GM12891 (cell line): ENCODE data around the gene OR56A4.

ENCODE experiments used
- PAX5 ChIP-seq: IDR thresholded peaks from 2 replicates; pipeline ENCODE4 v1.6.1; 2011; ENCODE audit warnings: low read length, moderate library complexity, mild to moderate bottlenecking; ENCODE audit not compliant: insufficient read depth, severe bottlenecking
- POLR2A ChIP-seq: IDR thresholded peaks from 2 replicates; pipeline ENCODE4 v1.6.1; 2011; ENCODE audit warnings: low read depth, low read length, control low read depth
- POLR2AphosphoS5 ChIP-seq: IDR thresholded peaks from 2 replicates; pipeline ENCODE4 v1.6.1; 2011; ENCODE audit warnings: low read depth, low read length, control low read depth
- TAF1 ChIP-seq: IDR thresholded peaks from 2 replicates; pipeline ENCODE4 v1.6.1; 2011; ENCODE audit warnings: low read depth, low read length, control low read depth

DNA sequence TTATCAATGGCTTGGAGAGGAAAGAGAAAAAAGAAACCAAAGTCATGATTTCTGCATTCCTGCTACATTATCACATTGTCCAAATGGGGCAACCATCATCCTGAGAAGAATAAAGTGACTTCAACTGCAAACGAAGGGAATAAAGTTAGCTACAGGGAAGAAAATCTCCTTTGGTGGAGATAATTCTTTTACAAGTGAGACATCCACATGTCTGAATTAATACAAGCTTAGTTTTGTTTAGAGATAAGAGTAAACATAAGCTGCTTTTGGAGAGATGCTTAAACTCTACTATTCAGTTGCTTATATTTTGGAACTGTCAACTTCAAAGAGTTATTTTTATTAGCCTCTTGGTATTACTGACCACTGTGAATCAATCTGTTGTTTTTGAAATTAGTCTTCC, 19.9 kb downstream of the OR56A4 start, which contains the start of gene OR52L1:
- no peak for TF ChIP-seq POLR2A
- no peak for TF ChIP-seq POLR2AphosphoS5
- no peak for TF ChIP-seq TAF1
- TF ChIP-seq PAX5: no peak
